ENCODE results near the gene CR1.
"Not testable (repeated sequence)": the region's sequence is repeated elsewhere in the genome, so short reads cannot be mapped to it uniquely, and the experiment has no call there.

The CR1 gene

GRCh38 chr1:207634293-207634692, 138.3 kb downstream of the CR1 start:
- H3K4me3 Mint-ChIP-seq; H3K27me3 Mint-ChIP-seq; ATAC-seq; H3K4me1 Mint-ChIP-seq; H3K27ac Mint-ChIP-seq; DNase-seq; H3K36me3 Mint-ChIP-seq (ENCODE audit: low read depth); H3K9me3 Mint-ChIP-seq: not testable (repeated sequence)

- ATAC-seq; H3K27ac Mint-ChIP-seq; H3K4me3 Mint-ChIP-seq; H3K27me3 Mint-ChIP-seq; DNase-seq; H3K9me3 Mint-ChIP-seq; H3K4me1 Mint-ChIP-seq; H3K36me3 Mint-ChIP-seq (ENCODE audit: low read depth): not testable (repeated sequence)
Observed at GRCh38 chr1:207635569-207636186, 139.7 kb downstream of the CR1 start.

GRCh38 chr1:207638487-207639145, 142.7 kb downstream of the CR1 start:
- not testable (repeated sequence) for H3K4me1 Mint-ChIP-seq; DNase-seq; H3K4me3 Mint-ChIP-seq; H3K27ac Mint-ChIP-seq; ATAC-seq; H3K36me3 Mint-ChIP-seq (ENCODE audit: low read depth); H3K9me3 Mint-ChIP-seq
- peaks cover 11% of the 10 kb centered on the region for H3K27me3 Mint-ChIP-seq

- not testable (repeated sequence) for H3K27ac Mint-ChIP-seq; ATAC-seq; H3K9me3 Mint-ChIP-seq; H3K4me1 Mint-ChIP-seq; H3K4me3 Mint-ChIP-seq; DNase-seq; H3K36me3 Mint-ChIP-seq (ENCODE audit: low read depth)
- peaks cover 14% of the 10 kb centered on the region for H3K27me3 Mint-ChIP-seq
Observed at GRCh38 chr1:207639362-207639761, 143.4 kb downstream of the CR1 start.

GRCh38 chr1:207644166-207644851, 148.4 kb downstream of the CR1 start:
- Mint-ChIP-seq H3K36me3 (ENCODE audit: low read depth) (no peaks in the 10 kb centered on the region), H3K9me3 (no peaks in the 10 kb centered on the region), H3K27me3 (peaks cover 15% of the 10 kb centered on the region), H3K4me3 (peak overlapping the region; percentile 68), H3K4me1 (peaks cover 8% of the 10 kb centered on the region), H3K27ac (no peak overlapping the region)
- ATAC-seq: no peak
- no peak for DNase-seq

- Mint-ChIP-seq H3K9me3 (no peaks in the 10 kb centered on the region), H3K27ac (no peak within 1 kb of the TSS), H3K4me3 (peak within 1 kb of the TSS; percentile 68), H3K27me3 (peaks cover 13% of the 10 kb centered on the region), H3K36me3 (ENCODE audit: low read depth) (no peaks in the 10 kb centered on the region), H3K4me1 (peaks cover 8% of the 10 kb centered on the region)
- peak; percentile 82 for DNase-seq
- peak; percentile 96 for ATAC-seq
Observed at GRCh38 chr1:207644852-207645634, 149.1 kb downstream of the CR1 start, which contains the start of gene CR1L. Gene CR1L (plus strand): TSS chr1:207645133. CDS start chr1:207645234, 101 bp downstream.

- ATAC-seq (no peak), DNase-seq (no peak)
- Mint-ChIP-seq H3K4me3 (peak overlapping the region; percentile 68), H3K27ac (no peak overlapping the region), H3K9me3 (no peaks in the 10 kb centered on the region), H3K27me3 (peaks cover 15% of the 10 kb centered on the region), H3K36me3 (ENCODE audit: low read depth) (no peaks in the 10 kb centered on the region), H3K4me1 (peaks cover 8% of the 10 kb centered on the region)
Observed at GRCh38 chr1:207645635-207646081, 149.7 kb downstream of the CR1 start.

- DNase-seq (no peak), ATAC-seq (no peak)
- no peak overlapping the region for H3K4me3 Mint-ChIP-seq
- H3K4me1 Mint-ChIP-seq: peaks cover 8% of the 10 kb centered on the region
- H3K27ac Mint-ChIP-seq: no peak overlapping the region
- H3K36me3 Mint-ChIP-seq (ENCODE audit: low read depth): no peaks in the 10 kb centered on the region
- no peaks in the 10 kb centered on the region for H3K9me3 Mint-ChIP-seq
- peaks cover 15% of the 10 kb centered on the region for H3K27me3 Mint-ChIP-seq
Observed at GRCh38 chr1:207646171-207646570, 150.2 kb downstream of the CR1 start.

GRCh38 chr1:207646944-207647579, 151.1 kb downstream of the CR1 start:
- ATAC-seq (no peak), DNase-seq (no peak)
- no peak overlapping the region for H3K27ac Mint-ChIP-seq
- peaks cover 8% of the 10 kb centered on the region for H3K4me1 Mint-ChIP-seq
- H3K27me3 Mint-ChIP-seq: peaks cover 13% of the 10 kb centered on the region
- H3K4me3 Mint-ChIP-seq: no peak overlapping the region
- no peaks in the 10 kb centered on the region for H3K9me3 Mint-ChIP-seq
- H3K36me3 Mint-ChIP-seq (ENCODE audit: low read depth): no peaks in the 10 kb centered on the region

- ATAC-seq (no peak), DNase-seq (no peak)
- H3K36me3 Mint-ChIP-seq (ENCODE audit: low read depth): no peaks in the 10 kb centered on the region
- H3K27ac Mint-ChIP-seq: no peak overlapping the region
- H3K9me3 Mint-ChIP-seq: no peaks in the 10 kb centered on the region
- H3K27me3 Mint-ChIP-seq: peaks cover 10% of the 10 kb centered on the region
- no peak overlapping the region for H3K4me3 Mint-ChIP-seq
- H3K4me1 Mint-ChIP-seq: peaks cover 8% of the 10 kb centered on the region
Observed at GRCh38 chr1:207647671-207648333, 151.8 kb downstream of the CR1 start.

GRCh38 chr1:207648334-207649209, 152.6 kb downstream of the CR1 start:
- DNase-seq: no peak
- Mint-ChIP-seq H3K4me1 (peaks cover 8% of the 10 kb centered on the region), H3K9me3 (no peaks in the 10 kb centered on the region), H3K27ac (no peak overlapping the region), H3K27me3 (peaks cover 7% of the 10 kb centered on the region), H3K36me3 (ENCODE audit: low read depth) (no peaks in the 10 kb centered on the region), H3K4me3 (no peak overlapping the region)
- no peak for ATAC-seq

GRCh38 chr1:207649210-207649753, 153.3 kb downstream of the CR1 start:
- ATAC-seq: no peak
- Mint-ChIP-seq H3K27me3 (peaks cover 4% of the 10 kb centered on the region), H3K36me3 (ENCODE audit: low read depth) (no peaks in the 10 kb centered on the region), H3K9me3 (no peaks in the 10 kb centered on the region), H3K4me3 (no peak overlapping the region), H3K4me1 (peaks cover 5% of the 10 kb centered on the region), H3K27ac (no peak overlapping the region)
- no peak for DNase-seq
